GM12878 (cell line): ENCODE results near the gene NTM. TPM values are rescaled to one million over a fixed set of nuclear protein-coding genes. Genes with fewer than 3 reads are reported as not detected.

ENCODE experiments used
- ATAC-seq: fragments of 200-7000 bp; cut with Tn5 transposase; 3 replicates; pipeline ENCODE4 v1.9.1; 2020; ENCODE audit warnings: mild to moderate bottlenecking, moderate library complexity
- BruUV-seq: library from RNA; stranded (reverse); fragments of 400-500 nt; replicated peaks from 2 replicates; lab custom pipeline; 2021; lab: Mats Ljungman, UMichigan
- CTCF ChIA-PET: fragments of 300-600 bp; sonication (Branson Sonifier 250); formaldehyde crosslinking; extraction: SDS; loops from one replicate; lab custom pipeline; 2021; ENCODE audit warnings: inconsistent platforms; lab: Yijun Ruan, JAX
- POLR2A ChIA-PET: fragments of 350-600 bp; formaldehyde crosslinking; extraction: SDS; loops from one replicate; lab custom pipeline; 2021; ENCODE audit warnings: inconsistent platforms; lab: Charles Lee
- RAD21 ChIA-PET: fragments of 300-600 bp; sonication (Branson Sonifier 250); formaldehyde crosslinking; loops from one replicate; lab custom pipeline; 2023; ENCODE audit warnings: antibody characterized with exemption; ENCODE audit not compliant: unreplicated experiment; lab: Charles Lee
- SMC1A ChIA-PET: fragments of 300-600 bp; sonication (Branson Sonifier 250); formaldehyde crosslinking; loops from one replicate; lab custom pipeline; 2023; ENCODE audit not compliant: unreplicated experiment, uncharacterized antibody; lab: Charles Lee
- DNase-seq: peaks from one replicate; pipeline ENCODE4 v3.0.0-alpha.2; 2011; ENCODE audit warnings: low read depth, low spot score
- FAIRE-seq: peaks from 3 replicates; lab custom pipeline; 2011; peaks lifted over from hg19 to GRCh38; lab: Jason Lieb, UNC
- H2AFZ ChIP-seq: 2 replicates; pipeline ENCODE4 v1.6.0; 2011; ENCODE audit warnings: low read depth, low read length, control low read depth; ENCODE audit not compliant: control insufficient read depth
- H3K27ac ChIP-seq: 2 replicates; pipeline ENCODE4 v1.5.1; 2011; ENCODE audit warnings: control low read depth; ENCODE audit not compliant: control insufficient read depth, insufficient read depth
- H3K27me3 ChIP-seq, 2 experiments: replicated peaks in 1 of 2; 2 replicates each; pipeline versions ENCODE4 v1.6.0 to v1.6.1; 2011; ENCODE audit warnings: low read length in 1 of 2; ENCODE audit not compliant: control insufficient read depth in 2 of 2, insufficient read depth in 2 of 2
- H3K36me3 ChIP-seq, 2 experiments: 2 replicates each; pipeline ENCODE4 v1.5.1; 2011; ENCODE audit warnings: low read length in 1 of 2; ENCODE audit not compliant: control insufficient read depth in 2 of 2, insufficient read depth in 2 of 2
- H3K4me1 ChIP-seq: 2 replicates; pipeline ENCODE4 v1.6.1; 2011; ENCODE audit warnings: mild to moderate bottlenecking, low read length, moderate library complexity, mixed read lengths; ENCODE audit not compliant: control insufficient read depth, insufficient read depth
- H3K4me2 ChIP-seq: 2 replicates; pipeline ENCODE4 v1.6.0; 2011; ENCODE audit warnings: control low read depth; ENCODE audit not compliant: control insufficient read depth, insufficient read depth
- H3K4me3 ChIP-seq: fragments of 200-600 bp; sonication (generic); 2 replicates; pipeline ENCODE4 v1.5.1; 2016
- H3K79me2 ChIP-seq: 2 replicates; pipeline ENCODE4 v1.6.0; 2011; ENCODE audit warnings: low read length; ENCODE audit not compliant: control insufficient read depth, insufficient read depth
- H3K9ac ChIP-seq: 2 replicates; pipeline ENCODE4 v1.8.0; 2011; ENCODE audit warnings: low read length, control low read depth, mixed read lengths; ENCODE audit not compliant: control insufficient read depth, insufficient read depth
- H3K9me3 ChIP-seq: replicated peaks from 3 replicates; pipeline ENCODE4 v1.5.1; 2011; ENCODE audit warnings: mild to moderate bottlenecking, low read length; ENCODE audit not compliant: control insufficient read depth, insufficient read depth
- H4K20me1 ChIP-seq: 2 replicates; pipeline ENCODE4 v1.6.0; 2011; ENCODE audit not compliant: control insufficient read depth, insufficient read depth
- CBX3 ChIP-seq: fragments of 200-600 bp; sonication (generic); IDR thresholded peaks from 2 replicates; pipeline ENCODE4 v1.6.1; 2016; ENCODE audit warnings: low read depth, borderline replicate concordance
- CREB1 ChIP-seq: IDR thresholded peaks from 2 replicates; pipeline ENCODE4 v1.6.1; 2012; ENCODE audit warnings: low read depth, mild to moderate bottlenecking, inconsistent platforms
- EED ChIP-seq: sonication (generic); IDR thresholded peaks from 2 replicates; pipeline ENCODE4 v1.6.1; 2016; ENCODE audit warnings: antibody characterized with exemption, low read depth
- HDAC2 ChIP-seq: fragments of 200-600 bp; sonication (generic); IDR thresholded peaks from 2 replicates; pipeline ENCODE4 v1.6.1; 2017
- HDGF ChIP-seq: fragments of 450-650 bp; IDR thresholded peaks from 2 replicates; pipeline ENCODE4 v1.6.1; 2016; ENCODE audit warnings: antibody characterized with exemption
- MYB ChIP-seq: fragments of 150-350 bp; IDR thresholded peaks from 2 replicates; pipeline ENCODE4 v1.6.1; 2014; ENCODE audit warnings: mild to moderate bottlenecking, low read depth, low read length, borderline replicate concordance
- NFYB ChIP-seq: IDR thresholded peaks from 2 replicates; pipeline ENCODE4 v1.6.1; 2011; ENCODE audit warnings: low read depth, mild to moderate bottlenecking, low read length, improper control_type of control experiment, moderate library complexity; ENCODE audit not compliant: insufficient read depth
- NR2C2 ChIP-seq: IDR thresholded peaks from 2 replicates; pipeline ENCODE4 v1.6.1; 2011; ENCODE audit warnings: borderline replicate concordance, low read depth; ENCODE audit not compliant: control insufficient read depth, insufficient read length
- PRDM15 ChIP-seq: fragments of 450-650 bp; formaldehyde crosslinking; IDR thresholded peaks from 2 replicates; pipeline ENCODE4 v1.4.0; 2020; ENCODE audit warnings: mild to moderate bottlenecking, moderate library complexity
- SMC3 ChIP-seq: IDR thresholded peaks from 2 replicates; pipeline ENCODE4 v1.6.1; 2011; ENCODE audit warnings: low read length, improper control_type of control experiment, borderline replicate concordance
- SP1 ChIP-seq: IDR thresholded peaks from one replicate; pipeline ENCODE4 v1.6.1; 2011; ENCODE audit warnings: low read depth, low read length
- WRNIP1 ChIP-seq: IDR thresholded peaks from 2 replicates; pipeline ENCODE4 v1.6.1; 2011; ENCODE audit warnings: low read depth, low read length, improper control_type of control experiment, borderline replicate concordance
- YBX1 ChIP-seq: fragments of 450-650 bp; IDR thresholded peaks from 2 replicates; pipeline ENCODE4 v1.6.1; 2016; ENCODE audit warnings: antibody characterized with exemption
- WGBS: methylation state at CpG from one replicate; pipeline ENCODE4 v1.1.6; 2016; ENCODE audit warnings: low lambda C conversion rate; ENCODE audit not compliant: insufficient replicate concordance, insufficient coverage; ENCODE audit errors: missing lambda C conversion rate; 5-methylcytosine and 5-hydroxymethylcytosine counted together
- in situ Hi-C: fragments of 300-500 bp; cut with MboI; formaldehyde crosslinking; loops from 9 replicates; pipeline ENCODE4 v1.14.3; 2018; ENCODE audit warnings: mixed read lengths
- intact Hi-C: fragments of 100-400 bp; cut with micrococcal nuclease; formaldehyde crosslinking; loops from one replicate; pipeline ENCODE4 v1.14.2; 2022; ENCODE audit not compliant: unreplicated experiment
- polyA plus RNA-seq, 11 experiments: library from polyadenylated mRNA; depleted of rRNA in 4 of 11; unstranded in 6 of 11; stranded (reverse) in 5 of 11; fragments of >200 nt; fragmentation: Nextera tagmentation in 4 of 11; fragmentation: Illumina TruSeq in 1 of 11; extraction: Ambion mirVana in 4 of 11; extraction: Trizol in 1 of 11; gene quantifications; 1 replicate in 1 of 11; 2 replicates in 10 of 11; pipeline versions ENCODE4 v1.2.1 to v1.2.3, GENCODE V29; 2011 to 2016; ENCODE audit warnings: inconsistent platforms in 2 of 11, missing spikeins in 2 of 11, low read depth in 1 of 11
- total RNA-seq, 4 experiments: library from RNA; depleted of rRNA in 3 of 4; stranded (reverse); fragments of >200 nt in 3 of 4; fragmentation: Illumina TruSeq in 1 of 4; extraction: Trizol in 1 of 4; gene quantifications; 2 replicates each; pipeline versions ENCODE4 v1.2.1 to v1.2.3, GENCODE V29; 2013 to 2021
- TF ChIP-seq, protein P1 (sequence below): fragments of 450-650 bp; IDR thresholded peaks from 2 replicates; pipeline ENCODE4 v1.6.1; 2017; ENCODE audit warnings: borderline replicate concordance
- TF ChIP-seq, protein P2 (sequence below): fragments of 450-650 bp; IDR thresholded peaks from 2 replicates; pipeline ENCODE4 v1.6.1; 2017; ENCODE audit warnings: mild to moderate bottlenecking

The NTM gene
- total and polyA plus RNA-seq, 10 of the 15 experiments (the other 5 are each of a cell fraction or from before 2014, with no cell fraction given): not detected

DNA sequence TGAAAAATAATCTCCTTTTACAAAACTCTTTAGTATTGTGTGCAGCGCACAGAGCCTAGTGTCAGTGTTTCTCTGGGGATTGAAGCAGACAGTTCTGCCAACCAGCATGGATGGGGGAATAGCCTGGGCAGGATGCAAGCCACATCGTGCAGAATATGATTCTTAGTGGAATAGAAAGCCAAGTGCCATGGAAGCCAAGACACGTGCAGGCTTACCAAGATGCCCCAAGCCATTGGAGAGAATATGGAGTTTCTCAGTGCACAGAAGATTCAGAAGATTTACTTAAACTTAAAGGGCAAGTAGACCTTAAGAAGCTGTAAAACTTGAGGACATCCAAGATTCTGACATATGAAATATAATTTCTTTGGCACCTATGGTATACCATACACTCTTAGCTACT is 917.6 kb downstream of the NTM start:
- Histone ChIP-seq H3K27me3 (peaks cover 0 to 3% of the 10 kb centered on the region in 2 experiments; a peak in 1 of 4 replicates), H3K4me1 (no peaks in the 10 kb centered on the region), H3K27ac (no peak overlapping the region), H4K20me1 (no peaks in the 10 kb centered on the region), H3K36me3 (no peaks in the 10 kb centered on the region), H3K79me2 (no peaks in the 10 kb centered on the region), H3K4me2 (no peak overlapping the region), H3K9me3 (no peaks in the 10 kb centered on the region), H3K9ac (no peak overlapping the region), H2AFZ (no peak overlapping the region), H3K4me3 (no peak overlapping the region)
- ATAC-seq: no peak
- no peak for FAIRE-seq
- no TSS peak for BruUV-seq
- TF ChIP-seq PRDM15: no peak
- no peak for TF ChIP-seq CREB1
- no peak for TF ChIP-seq SMC3
- no peak for TF ChIP-seq SP1
- no peak for TF ChIP-seq HDGF
- no peak for TF ChIP-seq WRNIP1
- no peak for TF ChIP-seq HDAC2
- TF ChIP-seq, protein P1, sequence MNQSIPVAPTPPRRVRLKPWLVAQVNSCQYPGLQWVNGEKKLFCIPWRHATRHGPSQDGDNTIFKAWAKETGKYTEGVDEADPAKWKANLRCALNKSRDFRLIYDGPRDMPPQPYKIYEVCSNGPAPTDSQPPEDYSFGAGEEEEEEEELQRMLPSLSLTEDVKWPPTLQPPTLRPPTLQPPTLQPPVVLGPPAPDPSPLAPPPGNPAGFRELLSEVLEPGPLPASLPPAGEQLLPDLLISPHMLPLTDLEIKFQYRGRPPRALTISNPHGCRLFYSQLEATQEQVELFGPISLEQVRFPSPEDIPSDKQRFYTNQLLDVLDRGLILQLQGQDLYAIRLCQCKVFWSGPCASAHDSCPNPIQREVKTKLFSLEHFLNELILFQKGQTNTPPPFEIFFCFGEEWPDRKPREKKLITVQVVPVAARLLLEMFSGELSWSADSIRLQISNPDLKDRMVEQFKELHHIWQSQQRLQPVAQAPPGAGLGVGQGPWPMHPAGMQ: no peak
- no peak for TF ChIP-seq CBX3
- no peak for TF ChIP-seq NFYB
- no peak for TF ChIP-seq EED
- TF ChIP-seq YBX1: no peak
- TF ChIP-seq NR2C2: no peak
- TF ChIP-seq MYB: no peak
- TF ChIP-seq, protein P2, sequence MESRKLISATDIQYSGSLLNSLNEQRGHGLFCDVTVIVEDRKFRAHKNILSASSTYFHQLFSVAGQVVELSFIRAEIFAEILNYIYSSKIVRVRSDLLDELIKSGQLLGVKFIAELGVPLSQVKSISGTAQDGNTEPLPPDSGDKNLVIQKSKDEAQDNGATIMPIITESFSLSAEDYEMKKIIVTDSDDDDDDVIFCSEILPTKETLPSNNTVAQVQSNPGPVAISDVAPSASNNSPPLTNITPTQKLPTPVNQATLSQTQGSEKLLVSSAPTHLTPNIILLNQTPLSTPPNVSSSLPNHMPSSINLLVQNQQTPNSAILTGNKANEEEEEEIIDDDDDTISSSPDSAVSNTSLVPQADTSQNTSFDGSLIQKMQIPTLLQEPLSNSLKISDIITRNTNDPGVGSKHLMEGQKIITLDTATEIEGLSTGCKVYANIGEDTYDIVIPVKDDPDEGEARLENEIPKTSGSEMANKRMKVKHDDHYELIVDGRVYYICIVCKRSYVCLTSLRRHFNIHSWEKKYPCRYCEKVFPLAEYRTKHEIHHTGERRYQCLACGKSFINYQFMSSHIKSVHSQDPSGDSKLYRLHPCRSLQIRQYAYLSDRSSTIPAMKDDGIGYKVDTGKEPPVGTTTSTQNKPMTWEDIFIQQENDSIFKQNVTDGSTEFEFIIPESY: no peak
- ChIA-PET SMC1A (interaction anchor here (1.3 to 2.2 kb wide), 2 partner anchors 9 to 11 kb away, joined by 3 to 6 read pairs; no protein-coding TSS in a partner anchor), RAD21 (no interaction called here), POLR2A (no interaction called here), CTCF (interaction anchor here (0.9 kb wide), 1 partner anchor 9 kb away, joined by 5 read pairs; no protein-coding TSS in a partner anchor)
- in situ Hi-C loops (no loop called here), intact Hi-C loops (no loop called here)
- WGBS: 19% methylated on average over 3 of the region's 3 CpGs
- no peak for DNase-seq
